ENCODE results near the gene THSD8.
"Not testable (repeated sequence)": the region's sequence is repeated elsewhere in the genome, so short reads cannot be mapped to it uniquely, and the experiment has no call there.

The THSD8 gene

DNA sequence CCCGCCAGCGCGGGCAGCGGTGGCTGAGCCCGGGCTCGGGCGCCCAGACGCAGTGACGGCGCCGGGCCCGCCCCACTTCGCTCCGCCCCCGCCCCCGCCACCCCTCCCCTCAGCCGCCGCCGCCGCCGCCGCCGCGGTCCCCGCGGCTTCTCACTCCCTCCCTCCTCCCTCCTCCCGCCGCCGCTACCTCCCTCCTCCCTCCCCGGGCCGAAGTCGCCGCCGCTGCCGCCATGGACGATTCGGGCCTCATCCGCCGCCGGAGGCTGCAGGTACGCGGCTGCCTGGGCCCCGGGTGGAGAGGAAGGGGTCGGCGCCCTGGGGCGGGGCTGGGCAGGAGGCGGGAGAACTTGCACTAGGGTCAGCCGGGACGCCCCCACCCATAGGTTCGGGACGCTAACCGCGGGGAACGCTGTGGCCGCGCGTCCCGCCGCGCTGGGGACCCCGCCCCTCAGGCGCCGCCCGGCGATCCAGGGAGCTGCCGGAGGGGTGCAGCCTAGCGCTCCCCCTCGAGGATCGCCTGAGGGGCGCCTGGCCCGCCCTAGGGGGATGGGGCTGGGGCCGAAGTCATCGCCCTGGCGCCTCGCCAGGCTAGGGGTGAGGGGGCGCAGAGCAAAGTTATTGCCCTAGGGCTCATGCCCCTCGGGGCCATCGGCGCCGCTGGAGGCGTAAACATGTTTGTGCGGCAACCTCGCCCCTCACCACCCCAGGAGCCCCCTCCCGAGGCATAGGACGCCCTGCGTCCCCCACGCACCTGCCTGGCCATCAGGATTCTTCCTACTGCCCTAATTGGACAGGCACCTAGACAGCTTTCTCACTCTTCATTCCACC is 32.1 kb downstream of the THSD8 start:
- peak; percentile 58 for DNase-seq

DNA sequence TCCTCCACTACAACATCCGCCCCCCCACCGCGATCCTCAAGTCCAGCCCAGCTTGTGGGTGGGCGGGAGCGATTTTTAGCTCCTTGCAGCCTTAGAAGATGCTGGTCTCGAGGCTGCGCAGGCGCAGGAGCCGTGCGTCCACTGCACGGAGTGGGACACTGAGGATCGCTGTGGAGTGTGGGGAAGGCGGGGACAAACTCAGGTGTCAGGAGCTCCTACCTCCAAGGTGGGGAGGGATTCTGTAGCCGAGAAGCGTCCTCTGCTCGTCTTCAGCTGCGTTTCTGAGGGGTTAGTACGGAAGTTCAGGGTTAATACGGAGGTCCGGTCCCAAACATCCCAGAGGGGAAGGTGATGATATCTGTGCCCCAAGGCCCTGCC is 32.7 kb downstream of the THSD8 start, which contains the start of gene RTBDN:
TSS of gene RTBDN (minus strand) at position 14 of the 378 bp plus-strand sequence. CDS start 4,600 bp downstream, outside the sequence.
- no peak for DNase-seq

DNA sequence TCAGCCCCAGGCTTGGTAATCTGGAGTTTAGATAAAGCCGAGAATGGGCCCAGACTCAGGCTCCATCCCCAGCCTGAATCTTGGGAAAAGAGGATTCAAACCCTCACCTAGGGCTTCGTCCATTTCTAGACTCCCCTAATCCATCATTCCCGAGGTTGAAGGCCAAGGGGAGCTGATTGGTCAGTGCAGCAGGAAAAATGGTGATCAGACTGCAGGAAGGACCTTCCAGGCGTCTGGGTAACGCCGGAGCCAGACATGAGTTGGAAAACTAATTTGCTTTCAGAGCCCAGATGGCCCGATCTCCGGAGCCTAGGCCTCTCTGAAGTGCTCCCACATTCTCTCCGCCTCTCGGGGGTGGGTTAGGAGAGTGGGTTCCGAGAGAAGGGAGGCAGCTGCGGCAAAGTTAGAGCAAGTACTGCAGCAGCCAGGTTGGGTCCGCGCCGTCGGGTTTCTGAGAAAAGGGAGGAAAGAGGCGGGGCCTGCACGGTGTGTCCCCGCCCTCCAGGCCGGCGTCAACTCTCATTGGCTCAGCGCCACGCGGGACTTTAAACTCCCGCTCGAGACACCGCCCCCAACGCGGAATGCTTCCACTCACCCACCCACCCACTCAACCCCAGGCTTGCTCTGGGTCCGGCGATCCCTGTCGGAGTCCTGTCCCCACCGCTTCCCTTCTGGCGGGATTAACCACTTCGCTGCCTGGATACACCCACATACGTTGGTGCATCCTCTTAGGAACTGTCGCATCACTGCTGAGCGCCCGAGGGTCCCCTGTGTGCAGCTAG is 33.3 kb downstream of the THSD8 start:
- DNase-seq, result peak; percentile 61

DNA sequence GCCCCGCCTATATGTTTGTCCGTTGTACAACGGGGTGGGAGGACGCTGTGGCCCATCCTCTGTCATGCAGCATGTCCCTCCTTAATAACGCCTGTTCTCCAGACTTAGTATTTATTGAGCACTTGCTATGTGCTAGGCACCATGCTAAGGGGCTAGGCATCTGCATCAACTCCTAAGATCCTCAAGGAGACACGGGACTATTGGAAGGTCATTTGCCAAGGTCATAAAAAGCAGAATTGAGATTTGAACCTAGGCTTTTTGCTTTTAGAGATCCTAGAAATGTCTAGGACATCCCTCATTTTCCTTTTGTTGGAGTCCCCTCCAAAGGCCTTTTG is 34.6 kb downstream of the THSD8 start:
- no peak for DNase-seq

DNA sequence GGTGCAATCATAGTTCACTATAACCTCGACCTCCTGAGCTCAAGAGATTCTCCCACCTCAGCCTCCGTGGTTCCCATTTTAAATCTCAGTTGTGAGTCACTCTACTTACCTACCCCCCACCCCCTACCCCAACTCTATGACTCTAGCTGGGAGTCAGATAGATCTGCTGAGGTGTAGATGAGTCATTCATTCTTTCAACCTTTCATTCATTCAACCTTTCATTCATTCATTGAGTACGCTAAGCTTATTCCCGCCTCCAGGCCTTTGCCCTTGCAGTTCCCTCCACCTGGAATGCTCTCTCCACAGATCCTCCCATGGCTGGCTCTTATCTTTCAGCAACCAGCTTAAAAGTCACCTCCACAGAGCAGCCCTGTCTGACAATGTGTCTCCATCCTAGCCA is 35.4 kb downstream of the THSD8 start:
- no peak for DNase-seq

DNA sequence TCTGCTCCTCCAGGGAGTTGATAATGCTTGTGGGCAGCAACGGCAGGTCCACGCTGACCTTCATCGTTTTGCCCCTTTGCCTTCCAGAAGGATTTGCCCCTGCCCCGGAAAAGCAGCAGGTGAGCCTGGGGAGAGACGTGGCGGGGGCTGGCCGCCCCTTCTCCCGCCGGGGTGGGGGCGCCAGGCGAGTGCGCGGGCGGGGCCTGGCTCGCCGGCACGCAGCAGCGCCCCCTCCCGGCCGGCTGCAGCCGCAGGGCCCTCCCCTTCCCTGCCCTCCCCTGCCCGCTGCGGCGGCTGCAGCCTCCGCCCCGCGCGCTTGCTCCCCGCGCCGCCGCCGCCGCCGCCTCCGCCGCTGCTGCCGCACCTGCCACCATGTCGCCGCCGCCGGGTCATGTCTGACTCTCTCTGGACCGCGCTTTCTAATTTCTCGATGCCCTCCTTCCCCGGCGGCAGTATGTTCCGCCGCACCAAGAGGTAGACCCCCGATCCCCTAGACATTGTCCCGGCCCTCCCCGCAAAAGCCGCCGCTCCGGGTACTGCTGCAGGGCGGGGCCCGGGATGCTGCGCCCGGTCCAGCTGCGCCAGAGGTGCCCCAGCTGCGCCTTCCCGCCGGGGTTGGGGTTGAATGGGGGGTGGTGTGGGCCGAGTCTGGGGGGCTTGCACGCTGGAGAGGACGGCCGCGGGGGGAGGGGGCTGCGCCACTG is 36.5 kb downstream of the THSD8 start, which contains the start of gene MAST1:
TSS of gene MAST1 (plus strand) at position 334 of the 704 bp plus-strand sequence. CDS start at position 392, 58 bp downstream.
- DNase-seq, result peak; percentile 79

DNA sequence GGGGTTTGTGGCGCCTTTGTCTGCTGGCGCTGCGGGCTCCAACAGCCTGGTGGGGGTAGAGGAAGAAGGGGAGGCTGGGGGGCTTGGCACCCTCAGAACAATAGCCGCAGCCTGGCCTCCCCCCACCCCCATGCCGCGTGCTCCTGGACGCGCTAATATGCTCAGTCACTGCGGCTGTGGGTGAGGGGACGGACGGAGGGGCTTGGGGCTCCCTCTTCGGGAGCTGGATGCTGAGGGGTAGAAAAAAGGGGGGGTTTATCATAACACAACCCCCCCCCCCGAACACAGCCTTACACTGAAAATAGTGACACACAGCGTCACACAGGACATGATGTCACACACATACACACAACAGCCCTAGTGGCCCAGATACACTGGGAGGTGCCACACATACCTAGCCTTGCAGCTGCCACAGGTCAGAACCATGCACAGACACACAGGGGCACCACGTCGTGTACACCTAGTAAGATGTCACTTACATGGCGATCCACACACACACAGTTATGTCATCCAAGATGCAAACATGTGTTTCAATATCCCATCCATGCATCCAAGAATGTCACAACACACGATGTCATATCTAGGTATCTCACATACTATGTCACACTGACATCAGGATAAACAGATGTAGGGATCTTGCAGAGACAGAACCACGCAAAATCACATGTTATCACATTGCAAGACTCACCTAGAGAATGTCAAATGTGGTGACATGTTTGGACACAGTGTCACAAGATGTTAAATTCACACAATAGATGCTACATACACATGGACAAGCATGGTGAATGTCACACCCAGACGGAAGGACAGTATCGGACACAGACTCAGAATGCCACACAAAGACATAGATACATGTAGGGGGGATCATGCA is 37.3 kb downstream of the THSD8 start:
- DNase-seq, result peak; percentile 45

DNA sequence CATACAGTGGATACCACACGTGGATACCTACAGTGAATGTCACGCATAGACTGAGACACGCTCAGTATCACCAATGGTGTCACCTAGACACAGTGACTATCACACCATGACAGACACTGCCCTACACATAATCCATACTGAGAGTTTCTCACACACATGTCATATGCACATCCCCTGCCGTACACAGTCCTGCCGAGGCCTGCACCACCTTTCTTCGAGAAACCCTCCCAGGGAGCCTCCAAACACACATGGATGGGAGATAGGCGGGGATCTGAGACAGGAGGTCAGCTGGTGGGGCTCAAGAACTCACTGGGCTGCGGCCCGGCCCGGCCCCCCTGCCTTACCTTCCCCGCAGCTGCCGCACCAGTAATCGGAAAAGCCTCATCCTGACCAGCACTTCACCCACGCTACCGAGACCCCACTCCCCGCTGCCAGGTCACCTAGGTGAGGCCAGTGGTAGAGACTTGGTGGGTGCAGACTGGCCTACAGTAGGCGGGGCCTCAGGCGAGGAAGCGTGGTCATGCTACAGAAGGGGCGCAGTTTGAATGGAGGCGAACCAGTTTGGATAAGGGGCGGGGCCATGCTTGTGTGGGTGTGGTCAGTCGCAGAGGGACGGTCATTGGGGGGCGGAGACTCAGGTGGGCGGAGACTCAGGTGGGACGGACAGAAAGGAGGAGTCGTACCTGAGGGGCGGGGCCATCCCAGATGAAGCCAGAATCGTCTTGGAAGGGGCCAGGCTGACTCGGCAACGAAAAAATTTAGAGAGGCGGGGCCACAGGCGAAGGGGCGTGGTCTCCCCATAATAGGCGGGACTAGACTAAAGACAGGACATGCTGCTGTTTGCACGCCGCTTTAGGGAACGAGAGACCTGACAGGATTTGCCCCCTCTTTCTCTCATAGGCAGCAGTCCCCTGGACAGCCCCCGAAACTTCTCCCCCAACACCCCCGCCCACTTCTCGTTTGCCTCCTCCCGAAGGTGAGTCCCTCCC is 38.5 kb downstream of the THSD8 start:
- peak; percentile 93 for DNase-seq

DNA sequence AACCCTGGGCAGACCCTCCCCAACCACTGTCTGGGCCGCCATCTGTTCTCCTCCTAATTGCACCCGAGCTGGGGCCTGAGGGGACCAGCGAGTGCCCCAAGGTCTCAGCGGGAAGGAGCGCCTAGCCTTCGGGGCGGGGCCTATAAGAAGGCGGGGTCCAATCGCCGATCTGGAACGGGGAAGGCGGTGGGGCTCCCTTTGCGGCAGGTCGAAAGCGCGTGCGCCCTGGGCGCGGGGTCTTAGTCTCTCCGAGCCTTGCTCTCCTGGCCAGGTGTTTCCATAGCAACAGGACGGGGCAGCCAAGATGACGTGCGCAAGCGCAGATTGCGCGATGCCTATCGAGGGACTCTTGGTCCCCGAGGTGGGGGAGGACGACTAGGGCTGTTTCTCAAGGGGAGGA is 39.2 kb downstream of the THSD8 start:
- peak; percentile 72 for DNase-seq

DNA sequence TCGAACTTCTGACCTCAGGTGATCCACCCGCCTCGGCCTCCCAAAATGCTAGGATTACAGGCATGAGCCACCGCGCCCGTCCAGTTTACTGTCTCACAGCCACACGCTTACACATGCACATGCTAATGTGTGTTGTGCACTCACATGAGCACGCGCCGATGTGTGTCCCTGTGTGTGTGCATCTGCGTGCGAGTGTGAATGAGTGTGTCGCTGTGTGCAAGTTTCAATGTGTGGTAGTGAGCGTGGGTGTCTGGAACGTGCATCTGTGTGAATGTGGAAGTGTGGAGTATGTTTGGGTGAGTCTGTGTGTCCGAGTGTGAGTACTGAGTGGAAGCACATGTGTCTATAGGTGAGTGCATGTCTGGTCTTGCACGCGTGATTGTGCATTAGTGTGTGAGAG is 40.6 kb downstream of the THSD8 start:
- DNase-seq, result no peak

DNA sequence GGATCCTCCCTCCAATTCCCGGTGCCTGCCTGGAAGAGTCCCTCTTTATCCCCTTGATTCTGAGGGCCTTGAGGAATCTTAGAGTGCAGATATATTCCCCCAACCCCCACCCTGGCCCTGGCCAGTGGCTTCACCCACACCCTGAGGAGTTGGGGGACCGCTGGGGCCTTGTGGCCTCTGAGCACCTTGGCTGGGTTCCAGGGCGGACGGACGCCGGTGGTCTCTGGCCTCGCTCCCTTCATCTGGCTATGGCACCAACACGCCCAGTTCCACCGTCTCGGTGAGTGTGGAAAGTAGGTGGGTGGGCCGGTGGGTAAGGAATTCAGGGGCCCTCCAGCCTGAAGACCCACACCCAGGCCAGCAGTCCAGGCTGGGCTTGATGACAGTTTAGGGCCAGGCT is 41.5 kb downstream of the THSD8 start:
- no peak for DNase-seq

DNA sequence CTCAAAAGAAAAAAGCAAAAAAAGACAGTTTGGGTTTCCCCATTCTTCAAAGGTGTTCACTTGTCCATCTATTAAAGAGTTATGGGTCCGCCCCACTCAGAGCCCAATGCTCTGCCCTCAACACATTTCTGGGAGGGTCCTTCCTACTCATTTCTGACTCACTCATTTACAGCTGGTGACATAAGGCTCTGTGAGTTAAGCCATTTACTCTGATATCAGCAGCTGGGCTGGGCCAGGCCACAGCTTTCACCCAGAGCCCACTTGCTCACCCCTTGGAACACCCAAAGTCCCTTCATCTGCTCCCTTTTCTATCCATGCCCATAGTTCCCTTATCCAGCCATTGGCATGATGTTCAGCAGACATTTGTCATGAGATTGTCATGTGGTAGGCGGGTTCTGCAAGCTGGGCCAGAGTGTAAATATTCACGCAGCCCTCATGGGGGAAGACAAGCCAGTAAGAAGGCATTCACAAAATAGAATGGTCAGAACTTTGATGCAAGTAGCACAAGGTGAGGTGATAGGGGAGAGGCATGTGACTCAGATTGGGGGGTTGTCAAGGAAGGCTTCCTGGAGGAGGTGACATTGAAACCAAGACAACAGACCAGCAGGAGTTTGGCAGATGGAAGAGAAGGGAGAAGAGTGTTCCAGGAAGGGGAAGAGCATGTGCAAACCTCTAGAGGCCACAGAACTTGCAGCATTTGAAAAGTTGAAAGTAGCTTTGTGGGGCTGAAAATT is 42.3 kb downstream of the THSD8 start:
- no peak for DNase-seq

DNA sequence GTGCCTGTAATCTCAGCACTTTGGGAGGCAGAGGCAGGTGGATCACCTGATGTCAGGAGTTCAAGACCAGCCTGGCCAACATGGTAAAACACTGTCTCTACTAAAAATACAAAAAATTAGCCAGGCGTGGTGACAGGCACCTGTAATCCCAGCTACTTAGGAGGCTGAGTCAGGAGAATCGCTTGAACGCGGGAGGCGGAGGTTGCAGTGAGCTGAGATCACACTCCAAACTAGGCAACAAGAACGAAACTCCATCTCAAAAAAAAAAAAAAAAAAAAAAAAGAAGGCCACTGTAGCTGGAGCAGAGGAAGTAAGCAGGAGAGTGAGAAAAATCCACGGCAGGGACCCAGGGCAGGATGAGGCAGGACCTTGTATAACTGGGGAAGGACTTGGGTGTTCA is 44.7 kb downstream of the THSD8 start:
- DNase-seq, result not testable (repeated sequence)

DNA sequence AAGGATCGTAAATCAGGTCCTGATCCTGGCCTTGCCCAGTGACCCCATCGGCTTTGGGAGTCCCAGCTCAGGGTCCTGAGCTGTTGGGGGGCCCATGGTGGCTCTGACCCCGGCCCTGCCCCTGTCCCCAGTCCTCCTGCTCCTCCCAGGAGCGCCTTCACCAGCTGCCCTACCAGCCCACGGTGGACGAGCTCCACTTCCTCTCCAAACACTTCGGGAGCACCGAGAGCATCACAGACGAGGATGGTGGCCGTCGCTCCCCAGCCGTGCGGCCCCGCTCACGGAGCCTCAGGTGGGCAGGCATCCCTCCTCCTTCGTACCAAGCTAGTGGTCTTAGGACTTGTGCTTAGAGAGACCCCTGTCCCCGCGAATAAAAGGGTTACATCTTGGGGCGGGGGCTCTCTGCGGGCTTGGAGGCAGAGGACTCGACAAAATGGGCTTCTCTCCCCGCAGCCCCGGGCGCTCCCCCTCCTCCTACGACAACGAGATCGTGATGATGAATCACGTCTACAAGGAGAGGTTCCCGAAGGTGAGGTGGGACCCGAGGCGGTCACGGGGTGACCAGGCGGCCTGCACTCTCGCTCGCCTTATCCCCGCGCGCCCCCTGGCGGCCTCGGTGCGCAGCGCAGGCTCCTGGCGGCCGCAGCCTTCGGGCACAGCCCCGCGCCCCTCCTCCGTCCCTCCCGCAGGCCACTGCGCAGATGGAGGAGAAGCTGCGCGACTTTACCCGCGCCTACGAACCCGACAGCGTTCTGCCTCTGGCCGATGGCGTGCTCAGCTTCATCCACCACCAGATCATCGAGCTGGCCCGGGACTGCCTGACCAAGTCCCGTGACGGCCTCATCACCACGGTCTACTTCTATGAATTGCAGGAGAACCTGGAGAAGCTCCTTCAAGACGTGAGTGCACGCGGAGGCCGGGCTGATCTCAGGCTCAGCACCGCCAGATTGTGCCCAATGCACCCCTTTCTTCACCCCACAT is 45.6 kb downstream of the THSD8 start:
- DNase-seq, result peak; percentile 89
